Stimulated activated CD8-positive, alpha-beta memory T cell treated with anti-CD3 and anti-CD28 coated beads, Interleukin-7, amount 100 ng/mL, for 24 hours (primary cell): Measurements from ENCODE around the gene ACTL9.

Source experiments
- DNase-seq: peaks from one replicate; pipeline ENCODE4 v3.0.0-alpha.2; 2020; ENCODE audit warnings: low read depth

ACTL9 gene

GRCh38 chr19:8684001-8684902, 14.3 kb downstream of the ACTL9 start:
- DNase-seq: no peak

DNA sequence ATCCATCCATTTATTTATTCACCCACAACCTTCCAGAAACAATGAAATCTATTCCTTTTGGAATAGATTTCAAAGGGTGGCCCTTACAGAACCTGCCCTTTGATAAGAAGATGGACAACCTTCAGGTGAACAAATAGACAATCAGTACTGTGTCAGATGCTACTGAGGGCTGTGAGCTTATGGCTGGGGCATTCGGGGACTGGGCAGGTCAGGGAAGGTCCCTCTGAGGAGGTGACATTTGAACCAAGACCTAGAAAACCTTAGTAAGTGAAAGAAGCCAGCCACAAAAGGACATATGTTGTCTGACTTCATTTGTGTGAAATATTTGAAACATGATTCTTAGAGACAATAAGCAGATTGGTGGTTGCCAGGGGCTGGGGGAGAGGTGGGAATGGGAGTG, 15.7 kb downstream of the ACTL9 start:
- DNase-seq: no peak

GRCh38 chr19:8682472-8682871, 16.1 kb downstream of the ACTL9 start:
- no peak for DNase-seq

GRCh38 chr19:8681345-8682029, 17.1 kb downstream of the ACTL9 start:
- DNase-seq: no peak

- DNase-seq: no peak
Measured at GRCh38 chr19:8680676-8681344, 17.8 kb downstream of the ACTL9 start.

- no peak for DNase-seq
Measured at GRCh38 chr19:8678244-8678807, 20.3 kb downstream of the ACTL9 start.

- no peak for DNase-seq
Measured at GRCh38 chr19:8675066-8675465, 23.5 kb downstream of the ACTL9 start.

GRCh38 chr19:8673276-8673891, 25.2 kb downstream of the ACTL9 start:
- DNase-seq: no peak

- DNase-seq: no peak
Measured at GRCh38 chr19:8666814-8667405, 31.7 kb downstream of the ACTL9 start.

DNA sequence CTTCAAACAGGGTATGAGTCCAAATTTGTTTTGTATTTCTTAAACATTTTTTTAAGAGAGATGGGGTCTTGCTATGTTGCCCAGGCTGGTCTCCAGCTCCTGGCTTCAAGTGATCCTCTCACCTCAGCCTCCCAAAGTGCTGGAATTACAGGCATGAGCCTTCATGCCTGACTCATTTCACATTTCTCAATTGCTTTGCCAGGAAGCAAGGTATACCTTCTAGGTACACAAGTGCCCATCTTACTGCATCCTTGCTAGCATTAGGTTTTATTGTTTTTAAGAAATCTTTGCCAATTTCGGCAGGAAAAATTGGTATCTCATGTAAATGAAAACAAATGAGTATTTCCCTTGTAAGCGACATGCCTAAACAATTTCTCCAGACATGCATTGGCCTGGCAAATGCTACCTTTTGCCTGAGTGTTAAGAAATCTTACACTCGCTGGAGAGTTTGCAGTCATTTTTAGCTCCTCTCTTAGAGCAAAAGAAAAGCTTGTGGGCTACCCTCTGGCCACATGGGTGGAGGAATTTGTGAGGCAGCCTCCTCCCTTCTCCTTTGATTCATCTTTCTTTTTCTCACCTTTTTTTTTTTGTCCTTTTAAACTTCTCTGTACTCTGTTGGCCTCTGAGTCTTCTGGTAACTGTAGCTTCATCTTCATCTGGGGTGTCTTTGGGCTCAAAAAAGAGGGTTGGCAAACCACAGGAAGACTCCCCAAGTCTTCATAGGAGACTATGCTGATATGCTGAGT, 33.0 kb downstream of the ACTL9 start:
- no peak for DNase-seq

DNA sequence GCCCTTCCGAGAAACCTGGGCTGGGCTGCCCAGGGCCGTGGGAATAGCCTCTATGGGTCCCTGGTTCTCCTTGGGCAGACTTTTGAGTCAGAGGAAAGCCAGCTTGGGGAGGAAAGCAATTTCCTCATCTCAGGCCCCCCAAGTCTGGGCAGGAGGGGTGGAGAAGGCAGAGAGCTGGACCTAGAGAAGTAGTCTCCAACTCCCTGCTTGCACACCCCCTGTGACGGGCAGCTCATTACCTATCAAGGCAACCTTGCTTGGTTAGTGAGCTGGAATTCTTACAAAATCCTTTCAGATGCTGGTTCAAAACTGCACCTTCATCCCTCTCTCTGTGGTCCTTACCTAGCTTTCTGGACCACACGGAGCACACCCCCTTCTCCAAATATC, 33.9 kb downstream of the ACTL9 start:
- DNase-seq: no peak

DNA sequence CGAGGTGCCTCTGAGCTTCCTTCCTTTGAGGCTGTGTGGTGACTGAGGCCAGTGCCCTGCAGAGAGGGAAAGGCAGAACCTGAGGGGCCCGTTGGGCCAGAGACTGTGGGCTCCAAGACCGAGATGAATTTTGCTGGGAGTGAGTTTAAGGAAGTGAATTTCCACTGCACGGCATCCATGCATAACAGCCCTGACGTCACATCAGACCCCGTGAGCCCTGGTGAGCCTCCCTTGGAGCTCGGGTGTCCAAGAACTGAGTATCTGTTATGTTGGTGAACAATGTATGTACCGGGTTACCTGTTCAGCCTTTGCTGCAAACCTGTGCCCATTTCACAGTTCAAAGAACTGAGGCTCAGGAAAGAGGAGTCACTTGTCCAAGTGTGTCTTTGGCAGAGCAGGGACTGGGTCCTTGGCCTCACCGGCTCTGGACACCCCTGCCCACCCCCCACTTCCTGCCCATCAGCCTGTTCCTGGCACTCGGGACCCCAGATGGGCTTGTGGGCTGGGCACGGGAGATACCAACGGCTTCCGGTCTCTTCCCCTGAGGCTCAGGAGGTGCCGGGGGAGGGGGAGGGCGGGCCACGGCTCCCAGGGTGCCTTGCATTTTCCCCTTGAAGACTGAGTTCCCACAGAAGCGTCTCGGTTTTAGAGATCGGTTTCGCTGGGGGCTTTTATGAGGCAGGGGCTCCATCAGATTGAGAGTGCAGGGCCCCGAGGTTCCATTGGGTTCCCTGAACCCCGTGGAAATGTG, 34.5 kb downstream of the ACTL9 start:
- no peak for DNase-seq

DNA sequence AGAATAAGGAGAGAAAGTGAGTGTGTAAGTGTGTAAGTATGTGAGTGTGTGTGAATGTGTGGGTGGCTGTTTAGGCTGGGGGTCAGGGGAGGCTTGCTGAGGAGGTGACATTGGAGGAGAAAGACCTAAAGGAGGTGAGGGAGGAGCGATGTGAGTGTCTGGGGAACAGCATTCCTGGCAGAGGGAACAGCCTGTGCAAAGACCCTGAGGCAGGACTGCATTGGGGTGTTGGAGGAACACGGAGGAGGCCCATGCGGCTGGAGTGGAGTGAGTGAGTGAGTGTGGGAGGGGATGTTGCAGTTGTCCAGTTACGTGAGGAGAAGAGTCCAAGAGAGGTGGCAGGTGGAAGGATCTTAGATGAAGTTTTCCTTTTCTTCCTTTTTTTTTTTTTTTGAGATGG, 36.3 kb downstream of the ACTL9 start:
- no peak for DNase-seq

- no peak for DNase-seq
Measured at GRCh38 chr19:8659905-8660304, 38.7 kb downstream of the ACTL9 start.

DNA sequence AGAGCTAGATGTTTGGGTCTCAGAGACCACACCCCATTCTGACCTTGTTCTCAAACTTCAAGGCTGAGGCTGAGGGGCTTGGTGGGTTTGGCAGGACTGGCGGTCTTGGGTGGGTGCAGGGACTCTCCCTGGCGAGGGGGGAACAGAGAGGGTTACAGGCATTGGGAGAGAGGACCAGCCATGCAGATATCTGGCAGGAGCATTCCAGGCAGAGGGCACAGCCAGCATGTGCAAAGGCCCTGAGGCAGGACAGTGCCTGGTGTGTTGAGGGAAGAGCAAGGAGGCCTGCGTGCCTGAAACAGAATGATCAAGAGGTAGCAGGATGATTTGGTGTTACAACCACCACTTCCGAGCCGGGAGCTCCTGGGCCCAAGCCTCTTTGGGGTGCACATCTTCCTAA, 40.7 kb downstream of the ACTL9 start:
- DNase-seq: no peak

GRCh38 chr19:8655340-8655709, 43.3 kb downstream of the ACTL9 start:
- DNase-seq: no peak

GRCh38 chr19:8654591-8655339, 43.8 kb downstream of the ACTL9 start:
- DNase-seq: peak; percentile 55

DNA sequence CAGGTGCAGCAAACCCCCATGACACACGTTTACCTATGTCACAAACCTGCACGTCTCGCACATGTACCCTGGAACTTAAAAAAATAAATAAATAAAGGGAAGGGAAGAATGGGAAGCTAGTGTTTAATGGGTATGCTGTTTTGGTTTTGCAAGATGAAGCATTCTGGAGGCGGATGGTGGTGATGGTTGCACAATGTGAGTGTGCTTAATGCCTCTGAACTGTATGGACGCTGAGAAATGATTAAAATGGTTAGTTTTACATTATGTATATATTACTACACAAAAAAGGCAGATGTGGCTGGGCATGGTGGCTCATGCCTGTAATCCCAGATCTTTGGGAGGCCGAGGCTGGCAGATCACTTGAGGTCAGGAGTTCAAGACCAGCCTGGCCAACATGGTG, 50.4 kb downstream of the ACTL9 start:
- DNase-seq: no peak
